GM18517 (cell line): ENCODE results near the gene TMEM163.
"Not testable (repeated sequence)": the region's sequence is repeated elsewhere in the genome, so short reads cannot be mapped to it uniquely, and the experiment has no call there.

Experiments
- ATAC-seq: cut with Tn5 transposase; IDR thresholded peaks from one replicate; pipeline ENCODE4 v1.9.1; 2021; ENCODE audit warnings: mild to moderate bottlenecking, moderate library complexity; ENCODE audit not compliant: unreplicated experiment

TMEM163 gene

GRCh38 chr2:134724341-134724740 lies 5.5 kb upstream of the TMEM163 start:
- no peak for ATAC-seq

GRCh38 chr2:134723742-134724141 lies 4.9 kb upstream of the TMEM163 start:
- not testable (repeated sequence) for ATAC-seq

GRCh38 chr2:134722728-134723127 lies 3.9 kb upstream of the TMEM163 start:
- no peak for ATAC-seq

GRCh38 chr2:134721596-134721995 lies 2.8 kb upstream of the TMEM163 start:
- ATAC-seq: no peak

- ATAC-seq: no peak
These were observed 580 bp downstream of the TMEM163 start for GRCh38 chr2:134718023-134718816.

- ATAC-seq: no peak
These were observed 1.3 kb downstream of the TMEM163 start for GRCh38 chr2:134717286-134718022.

GRCh38 chr2:134716721-134717243 lies 2.0 kb downstream of the TMEM163 start:
- no peak for ATAC-seq

GRCh38 chr2:134715932-134716643 lies 2.7 kb downstream of the TMEM163 start:
- no peak for ATAC-seq

GRCh38 chr2:134714228-134714627 lies 4.6 kb downstream of the TMEM163 start:
- ATAC-seq: no peak

- ATAC-seq: no peak
These were observed 5.2 kb downstream of the TMEM163 start for GRCh38 chr2:134713606-134714005.

- no peak for ATAC-seq
These were observed 5.6 kb downstream of the TMEM163 start for GRCh38 chr2:134713176-134713575.

- ATAC-seq: no peak
These were observed 6.1 kb downstream of the TMEM163 start for GRCh38 chr2:134712736-134713135.

GRCh38 chr2:134712299-134712698 lies 6.5 kb downstream of the TMEM163 start:
- ATAC-seq: no peak

GRCh38 chr2:134711692-134712091 lies 7.1 kb downstream of the TMEM163 start:
- no peak for ATAC-seq

- ATAC-seq: no peak
These were observed 11.5 kb downstream of the TMEM163 start for GRCh38 chr2:134707330-134707676.

- ATAC-seq: no peak
These were observed 12.0 kb downstream of the TMEM163 start for GRCh38 chr2:134706587-134707329.

- no peak for ATAC-seq
These were observed 12.8 kb downstream of the TMEM163 start for GRCh38 chr2:134705861-134706586.

- no peak for ATAC-seq
These were observed 14.6 kb downstream of the TMEM163 start for GRCh38 chr2:134704173-134704572.

- ATAC-seq: no peak
These were observed 15.4 kb downstream of the TMEM163 start for GRCh38 chr2:134703426-134703825.

- no peak for ATAC-seq
These were observed 18.1 kb downstream of the TMEM163 start for GRCh38 chr2:134700730-134701129.
